Choroid plexus epithelial cell (primary cell): ENCODE data around the gene ITPK1.

Experiments
- DNase-seq: peaks from one replicate; pipeline ENCODE4 v3.0.0-alpha.2; 2010; ENCODE audit warnings: low read depth
- H3K4me3 ChIP-seq: 2 replicates; pipeline ENCODE4 v1.5.1; 2011; ENCODE audit warnings: low read depth, mild to moderate bottlenecking, control low read depth, low read length, moderate library complexity
- TF ChIP-seq, protein P1 (sequence below): conservative IDR thresholded peaks from 2 replicates; pipeline ENCODE4 v1.5.1; 2011; ENCODE audit warnings: low read depth, mild to moderate bottlenecking, control low read depth, inconsistent platforms, low read length, moderate library complexity

The ITPK1 gene

DNA sequence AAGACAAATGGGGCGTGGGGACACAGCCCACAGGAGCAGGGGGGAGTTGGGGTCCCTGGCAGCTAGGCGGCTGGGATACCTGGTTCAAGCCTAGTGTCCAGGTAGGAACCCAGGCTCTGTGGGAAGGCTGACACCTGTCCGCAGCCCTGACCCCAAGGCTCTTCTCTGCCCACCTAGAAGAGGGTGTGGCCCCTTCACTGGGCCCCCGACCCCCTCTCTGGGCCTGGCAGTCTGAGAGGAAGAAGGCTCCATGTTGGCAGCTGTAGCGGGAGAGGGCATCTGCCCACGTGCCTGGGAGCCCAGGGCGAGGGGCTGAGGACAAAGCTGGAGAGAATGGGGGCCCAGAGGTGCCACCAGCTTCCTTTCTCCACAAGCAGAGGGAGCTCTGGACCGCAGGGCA is 182.2 kb downstream of the ITPK1 start:
- no peak overlapping the region for H3K4me3 ChIP-seq
- DNase-seq: no peak
- TF ChIP-seq, protein P1, sequence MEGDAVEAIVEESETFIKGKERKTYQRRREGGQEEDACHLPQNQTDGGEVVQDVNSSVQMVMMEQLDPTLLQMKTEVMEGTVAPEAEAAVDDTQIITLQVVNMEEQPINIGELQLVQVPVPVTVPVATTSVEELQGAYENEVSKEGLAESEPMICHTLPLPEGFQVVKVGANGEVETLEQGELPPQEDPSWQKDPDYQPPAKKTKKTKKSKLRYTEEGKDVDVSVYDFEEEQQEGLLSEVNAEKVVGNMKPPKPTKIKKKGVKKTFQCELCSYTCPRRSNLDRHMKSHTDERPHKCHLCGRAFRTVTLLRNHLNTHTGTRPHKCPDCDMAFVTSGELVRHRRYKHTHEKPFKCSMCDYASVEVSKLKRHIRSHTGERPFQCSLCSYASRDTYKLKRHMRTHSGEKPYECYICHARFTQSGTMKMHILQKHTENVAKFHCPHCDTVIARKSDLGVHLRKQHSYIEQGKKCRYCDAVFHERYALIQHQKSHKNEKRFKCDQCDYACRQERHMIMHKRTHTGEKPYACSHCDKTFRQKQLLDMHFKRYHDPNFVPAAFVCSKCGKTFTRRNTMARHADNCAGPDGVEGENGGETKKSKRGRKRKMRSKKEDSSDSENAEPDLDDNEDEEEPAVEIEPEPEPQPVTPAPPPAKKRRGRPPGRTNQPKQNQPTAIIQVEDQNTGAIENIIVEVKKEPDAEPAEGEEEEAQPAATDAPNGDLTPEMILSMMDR: no peak

DNA sequence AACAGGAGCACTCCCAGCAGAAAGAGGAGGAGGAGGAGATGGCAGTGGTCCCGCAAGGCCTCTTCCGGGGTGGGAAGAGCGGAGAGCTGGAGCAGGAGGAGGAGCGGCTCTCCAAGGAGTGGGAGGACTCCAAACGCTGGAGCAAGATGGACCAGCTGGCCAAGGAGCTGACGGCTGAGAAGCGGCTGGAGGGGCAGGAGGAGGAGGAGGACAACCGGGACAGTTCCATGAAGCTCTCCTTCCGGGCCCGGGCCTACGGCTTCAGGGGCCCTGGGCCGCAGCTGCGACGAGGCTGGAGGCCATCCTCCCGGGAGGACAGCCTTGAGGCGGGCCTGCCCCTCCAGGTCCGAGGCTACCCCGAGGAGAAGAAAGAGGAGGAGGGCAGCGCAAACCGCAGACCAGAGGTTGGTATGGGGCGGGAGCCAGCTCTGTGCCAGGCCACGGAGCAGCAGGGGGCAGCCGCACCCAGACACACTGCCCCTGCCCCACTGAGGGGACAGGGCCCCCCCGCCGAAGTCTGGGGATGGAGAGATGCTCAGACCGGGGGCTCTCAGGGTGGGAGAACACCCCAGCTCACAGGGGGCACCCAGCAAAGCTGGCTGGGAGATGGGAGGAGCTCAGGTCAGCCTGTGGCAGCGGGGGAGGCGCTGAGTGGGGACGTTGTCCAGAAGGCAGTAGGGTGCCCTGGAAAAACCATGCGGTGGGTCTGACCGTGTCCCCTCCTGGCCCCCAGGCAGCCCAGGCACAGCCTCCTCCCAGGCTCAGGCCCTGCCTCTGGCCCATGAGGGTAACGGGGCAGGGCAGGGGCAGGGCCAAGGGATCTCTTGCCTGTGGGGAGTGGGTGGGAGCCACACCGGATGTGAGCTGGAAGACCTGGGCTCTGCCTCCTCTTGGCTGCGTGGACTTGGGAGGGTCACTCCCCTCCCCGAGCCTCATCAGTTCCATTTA is 183.0 kb downstream of the ITPK1 start:
- TF ChIP-seq, protein P1: no peak
- DNase-seq: no peak
- no peak overlapping the region for H3K4me3 ChIP-seq

DNA sequence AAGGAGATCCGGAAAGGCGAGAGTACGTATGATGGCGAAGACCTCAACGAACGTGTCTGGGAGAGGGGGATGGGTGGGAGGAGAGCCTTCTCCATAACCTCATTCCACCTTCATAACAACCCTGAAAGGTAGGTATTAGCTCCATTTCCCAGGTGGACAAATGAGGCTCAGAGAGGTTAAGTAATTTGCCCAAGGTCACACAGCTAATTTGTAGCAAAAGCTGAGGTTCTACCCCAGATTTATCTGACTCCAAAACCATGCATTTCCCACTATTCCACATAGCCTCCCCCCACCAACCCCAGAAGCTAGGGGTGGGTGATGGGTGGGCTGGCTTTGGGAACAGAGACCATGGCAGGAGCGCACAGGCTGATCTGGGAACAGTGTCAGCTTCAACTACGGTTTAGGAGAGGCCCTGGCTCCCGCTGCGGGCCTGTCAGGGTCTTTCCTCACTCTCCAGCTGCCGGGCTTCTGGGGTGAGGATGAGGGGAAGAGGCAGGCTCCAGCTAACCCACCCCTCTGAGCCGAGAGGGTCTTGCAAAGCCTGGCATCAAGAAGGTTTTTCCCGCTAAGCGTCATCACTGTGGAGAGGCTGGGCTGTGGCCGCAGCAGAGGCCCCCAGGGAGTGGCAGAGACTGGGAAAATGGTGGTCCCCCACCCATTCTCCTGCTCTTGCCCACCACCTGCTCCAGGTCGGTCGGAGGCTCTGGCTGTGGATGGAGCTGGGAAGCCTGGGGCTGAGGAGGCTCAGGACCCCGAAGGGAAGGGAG is 183.9 kb downstream of the ITPK1 start:
- no peak overlapping the region for H3K4me3 ChIP-seq
- TF ChIP-seq, protein P1: no peak
- DNase-seq: no peak

DNA sequence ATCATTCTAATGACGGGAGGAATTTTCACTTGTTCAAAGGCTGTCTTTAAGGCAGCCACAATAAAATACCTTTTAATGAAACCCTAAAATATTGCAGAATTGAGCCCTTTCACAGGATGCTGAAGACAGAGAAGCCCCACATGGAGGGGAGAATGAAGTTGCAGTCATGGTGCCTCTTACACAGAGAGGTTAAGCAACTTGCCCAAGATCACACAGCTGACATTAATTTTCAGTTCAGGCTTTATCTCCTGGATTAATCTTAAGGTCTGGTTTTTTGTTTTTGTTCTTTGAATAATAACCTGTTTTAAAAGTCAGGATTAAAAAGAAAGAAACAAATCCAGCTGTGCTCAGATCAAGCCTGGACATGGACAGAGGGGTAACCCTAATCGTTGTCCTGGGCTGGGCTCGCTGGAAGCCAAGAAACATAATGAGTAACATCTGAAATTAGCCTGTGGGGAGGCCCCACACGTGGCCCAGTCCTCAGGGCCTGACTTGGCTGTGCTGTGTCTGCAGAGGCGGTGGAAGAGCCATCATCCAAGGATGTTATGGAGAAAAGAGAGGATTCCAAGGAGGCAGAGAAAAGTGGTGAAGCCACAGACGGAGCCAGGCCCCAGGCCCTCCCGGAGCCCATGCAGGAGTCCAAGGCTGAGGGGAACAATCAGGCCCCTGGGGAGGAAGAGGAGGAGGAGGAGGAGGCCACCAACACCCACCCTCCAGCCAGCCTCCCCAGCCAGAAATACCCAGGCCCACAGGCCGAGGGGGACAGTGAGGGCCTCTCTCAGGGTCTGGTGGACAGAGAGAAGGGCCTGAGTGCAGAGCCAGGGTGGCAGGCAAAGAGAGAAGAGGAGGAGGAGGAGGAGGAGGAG is 184.8 kb downstream of the ITPK1 start:
- TF ChIP-seq, protein P1: no peak
- DNase-seq: no peak
- no peak overlapping the region for H3K4me3 ChIP-seq

DNA sequence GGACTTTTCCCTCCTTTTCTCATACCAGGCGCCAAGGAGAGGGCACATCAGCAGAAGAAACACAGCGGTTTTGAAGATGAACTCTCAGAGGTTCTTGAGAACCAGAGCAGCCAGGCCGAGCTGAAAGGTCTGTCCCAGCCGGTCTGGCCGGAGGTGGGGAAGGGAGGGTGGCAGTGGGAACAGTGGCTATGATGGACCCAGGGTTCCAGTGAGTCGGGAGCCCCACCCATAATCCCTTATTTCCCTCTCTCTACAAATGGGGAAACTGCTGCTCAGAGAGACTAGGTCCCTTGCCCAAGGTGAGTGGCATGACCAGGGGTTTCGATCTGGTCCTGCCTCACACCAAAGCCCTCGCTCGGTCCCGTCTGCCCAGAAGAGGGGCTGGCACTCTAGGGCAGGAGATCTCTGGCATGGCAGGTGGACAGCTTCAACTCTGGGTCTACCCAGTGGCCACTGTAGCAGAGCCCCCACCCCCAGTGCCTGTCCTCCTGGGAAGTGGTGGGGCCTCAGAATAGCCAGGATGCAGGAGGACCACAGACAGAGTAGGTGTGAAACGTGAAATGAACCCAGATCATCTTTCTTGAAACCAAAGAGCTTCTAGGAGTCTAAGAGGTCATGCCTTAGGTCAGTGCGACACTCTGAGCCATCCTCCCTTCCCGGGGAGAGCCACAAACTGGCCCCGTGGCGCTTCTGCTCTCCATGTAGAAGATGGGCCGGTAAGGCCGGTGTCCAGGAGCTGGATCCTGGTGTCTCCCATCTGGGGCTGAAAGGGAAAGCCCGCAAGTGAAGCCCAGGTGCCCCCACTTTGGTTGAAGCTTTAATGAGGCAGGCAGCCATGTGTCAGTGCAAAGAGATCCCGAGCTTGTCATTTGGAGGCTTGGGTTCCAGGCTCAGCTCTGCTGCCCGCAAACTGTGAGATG is 185.8 kb downstream of the ITPK1 start:
- TF ChIP-seq, protein P1: no peak
- no peak overlapping the region for H3K4me3 ChIP-seq
- no peak for DNase-seq
